GM21717 (cell line): ENCODE data around the gene SRRM3.
"Not testable (repeated sequence)": the region's sequence is repeated elsewhere in the genome, so short reads cannot be mapped to it uniquely, and the experiment has no call there.

Experiments
- ATAC-seq: cut with Tn5 transposase; IDR thresholded peaks from one replicate; pipeline ENCODE4 v1.9.1; 2021; ENCODE audit warnings: mild to moderate bottlenecking, moderate library complexity; ENCODE audit not compliant: unreplicated experiment

Gene SRRM3

DNA sequence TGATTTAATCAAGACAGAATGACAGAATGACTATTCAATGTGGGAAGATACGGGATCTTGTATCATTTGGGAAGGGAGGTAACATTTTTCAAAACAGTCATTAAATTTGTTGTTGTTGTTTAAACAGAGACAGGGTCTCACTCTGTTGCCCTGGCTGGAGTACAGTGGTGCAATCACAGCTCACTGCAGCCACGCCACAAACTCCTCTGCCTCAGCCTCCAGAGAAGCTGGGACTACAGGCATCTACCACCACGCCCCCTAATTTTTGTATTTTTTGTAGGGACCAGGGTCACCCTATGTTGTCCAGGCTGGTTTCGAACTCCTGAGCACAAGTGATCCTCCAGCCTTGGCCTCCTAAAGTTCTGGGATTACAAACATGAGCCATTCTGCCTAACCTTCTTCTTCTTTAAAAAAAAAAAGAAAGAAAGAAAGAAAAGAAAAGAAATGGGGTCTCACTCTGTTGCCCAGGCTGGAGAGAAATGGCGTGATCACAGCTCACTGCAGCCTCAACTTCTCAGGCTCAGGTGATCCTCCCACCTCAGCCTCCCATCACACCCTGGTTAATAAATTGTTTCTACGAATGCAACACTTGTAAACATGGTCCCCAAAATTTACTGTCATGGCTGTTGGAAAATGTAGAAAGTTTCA, 132.7 kb downstream of the SRRM3 start:
- ATAC-seq, result no peak

DNA sequence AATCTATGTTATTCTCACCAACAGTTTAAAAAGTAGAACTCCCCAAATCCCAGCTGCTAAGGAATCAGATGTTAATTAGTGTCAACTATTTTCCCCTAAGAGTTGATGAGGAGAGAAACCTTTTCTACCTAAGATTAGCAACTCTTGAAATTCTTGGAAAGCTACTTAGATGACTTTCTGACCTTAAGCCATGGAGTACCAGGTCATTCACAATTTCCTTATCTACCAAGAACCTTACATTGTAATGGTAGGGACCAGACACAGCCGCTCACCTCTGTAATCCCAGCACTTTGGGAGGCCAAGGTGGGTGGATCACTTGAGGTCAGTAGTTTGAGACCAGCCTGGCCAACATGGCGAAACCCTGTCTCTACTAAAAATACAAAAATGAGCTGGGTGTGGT, 133.7 kb downstream of the SRRM3 start:
- ATAC-seq, result not testable (repeated sequence)

DNA sequence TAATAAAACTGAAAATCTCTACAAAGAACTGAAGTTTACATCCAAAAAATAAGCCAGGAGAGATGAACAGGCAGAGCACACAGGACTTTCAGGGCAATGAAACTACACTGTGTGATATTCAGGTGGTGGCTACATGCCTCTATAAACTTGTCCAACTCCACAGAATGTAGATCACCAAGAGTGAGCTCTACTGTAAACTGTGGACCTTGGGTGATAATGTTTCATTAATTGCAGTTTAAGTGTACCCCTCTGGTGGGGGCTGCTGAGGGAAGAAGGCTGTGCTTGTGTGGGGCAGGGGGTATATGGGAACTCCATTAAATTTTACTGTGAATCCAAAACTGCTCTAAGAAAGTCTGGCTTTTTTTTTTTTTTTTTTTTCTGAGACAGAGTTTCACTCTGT, 134.4 kb downstream of the SRRM3 start:
- no peak for ATAC-seq
